Measurements from ENCODE around the gene PEX11B.

DNA sequence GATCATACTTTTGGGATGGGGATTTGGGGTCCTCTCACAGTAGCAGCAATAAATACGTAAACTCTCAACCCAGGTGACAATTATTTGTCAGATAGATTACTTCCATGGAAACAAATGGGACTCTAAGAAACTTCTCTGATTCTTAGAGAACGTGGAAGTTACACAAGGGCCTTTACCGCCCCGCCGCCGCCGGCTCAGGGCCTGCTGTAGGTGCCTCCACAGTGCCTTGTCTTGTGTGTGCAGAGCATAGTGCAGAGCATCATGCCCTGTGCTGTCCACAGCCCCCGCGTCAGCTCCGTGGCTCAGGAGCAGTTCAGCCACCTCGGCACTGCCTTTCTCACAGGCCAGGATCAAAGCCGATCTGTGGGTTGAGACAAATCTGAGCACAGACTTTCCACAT, 43.9 kb downstream of the PEX11B start:
- TF ChIP-seq EZH2 (IDR thresholded peaks at IDR 0.05; ENCODE audit: low read depth) (no peak), CTCF (conservative IDR thresholded peaks at IDR 0.05) (no peak)

All from PC-9 (cell line).